Stimulated activated naive CD4-positive, alpha-beta T cell (primary cell): ENCODE results near the gene MAJIN.
A peak's percentile ranks its signal among the peaks of the same experiment; 100 is the strongest.

ENCODE experiments used
- DNase-seq, 6 experiments: peaks; one replicate each; lab custom pipeline; 2025; lab: John Stamatoyannopoulos, UW

The MAJIN gene

GRCh38 chr11:64911689-64912088, 60.2 kb downstream of the MAJIN start:
- no peak for DNase-seq

DNA sequence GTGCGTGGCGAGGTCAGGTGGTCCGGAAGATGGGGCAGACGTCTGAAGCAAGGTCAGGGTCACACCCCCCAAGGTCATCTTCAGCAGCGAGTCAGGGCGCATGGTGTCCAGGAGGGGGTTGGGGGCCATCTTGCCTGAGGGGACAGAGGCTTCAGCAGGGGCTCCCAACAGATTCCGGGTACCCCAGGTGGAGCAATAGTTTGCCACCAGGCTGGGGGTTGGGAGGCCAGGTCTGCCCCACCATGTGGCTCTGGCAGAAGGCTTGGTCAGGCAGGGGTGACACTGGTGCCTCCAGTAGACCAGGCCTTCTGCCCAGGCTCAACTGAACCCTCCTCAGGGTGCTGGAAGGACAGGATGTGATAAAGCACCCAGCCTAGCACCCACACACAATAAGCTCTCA, 60.8 kb downstream of the MAJIN start:
- DNase-seq = no peak

GRCh38 chr11:64910451-64911093, 61.3 kb downstream of the MAJIN start:
- DNase-seq = no peak

DNA sequence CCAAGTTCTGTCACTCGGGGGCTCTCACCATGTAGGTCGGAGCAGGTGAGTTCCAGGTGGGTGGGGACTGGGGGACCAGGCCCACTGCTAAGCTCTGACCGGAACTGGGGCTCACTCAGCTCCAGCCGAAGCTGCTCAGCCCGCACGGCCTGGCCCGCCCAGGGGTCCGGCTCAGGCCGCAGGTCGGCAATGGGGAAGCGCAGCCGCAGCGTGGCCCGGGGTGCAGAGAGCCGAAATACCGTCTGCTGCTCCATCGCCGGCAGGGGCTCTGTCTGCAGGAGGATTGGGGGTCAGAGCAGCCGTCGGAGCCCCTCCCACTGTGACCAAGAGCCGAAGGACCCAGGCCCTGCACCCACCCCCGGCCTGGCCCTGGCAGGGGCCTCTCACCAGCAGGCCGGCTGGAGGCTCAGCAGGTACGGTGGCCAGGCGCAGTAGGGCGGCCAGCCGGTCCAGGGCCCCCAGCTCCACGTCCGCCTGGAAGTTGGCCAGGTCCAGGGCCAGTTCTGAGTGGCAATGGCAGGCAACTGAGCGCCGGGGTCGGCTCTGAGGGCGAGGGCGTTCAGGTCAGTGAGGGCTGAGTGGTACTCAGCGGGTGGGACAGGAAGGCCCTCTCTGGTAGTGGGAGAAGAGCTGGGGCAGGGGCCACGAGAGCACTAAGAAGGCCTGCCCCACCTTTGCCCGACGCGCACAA, 62.1 kb downstream of the MAJIN start:
- DNase-seq = no peak

DNA sequence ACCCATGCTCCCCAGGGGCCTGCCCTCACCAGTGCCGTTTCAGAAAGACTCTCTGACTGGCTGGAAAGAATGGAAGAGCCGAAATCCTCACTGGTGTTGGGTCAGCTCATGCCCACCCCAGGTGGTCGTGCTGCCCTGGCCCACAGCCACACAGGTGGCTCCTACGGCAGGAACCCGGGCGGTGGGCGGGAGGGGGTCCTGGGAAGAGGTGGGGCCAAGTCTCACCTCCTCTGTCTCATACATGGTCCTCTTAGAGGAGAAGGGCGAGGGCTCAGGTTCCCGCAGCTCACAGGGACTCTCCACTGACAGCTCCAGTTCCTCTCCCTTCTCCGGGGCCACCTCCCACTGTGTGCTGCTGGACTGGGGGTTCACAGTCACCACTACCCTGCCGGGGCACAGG, 63.1 kb downstream of the MAJIN start:
- DNase-seq = no peak

DNA sequence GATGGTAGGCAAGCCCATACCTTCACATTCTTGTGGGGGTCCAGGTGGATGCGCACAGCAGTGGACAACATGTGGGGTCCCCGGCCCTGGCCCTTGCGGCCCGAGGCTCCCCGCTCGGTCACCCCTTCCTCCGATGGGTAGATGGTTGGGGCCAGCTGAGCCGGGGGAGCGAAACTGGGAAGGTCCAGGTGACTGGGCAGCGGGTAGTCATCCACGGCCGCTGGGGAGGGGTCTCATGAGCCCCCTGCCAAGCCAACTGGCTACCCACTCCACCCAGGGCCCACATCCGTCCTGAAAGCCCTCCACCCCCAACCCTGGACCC, 65.6 kb downstream of the MAJIN start:
- DNase-seq = no peak

DNA sequence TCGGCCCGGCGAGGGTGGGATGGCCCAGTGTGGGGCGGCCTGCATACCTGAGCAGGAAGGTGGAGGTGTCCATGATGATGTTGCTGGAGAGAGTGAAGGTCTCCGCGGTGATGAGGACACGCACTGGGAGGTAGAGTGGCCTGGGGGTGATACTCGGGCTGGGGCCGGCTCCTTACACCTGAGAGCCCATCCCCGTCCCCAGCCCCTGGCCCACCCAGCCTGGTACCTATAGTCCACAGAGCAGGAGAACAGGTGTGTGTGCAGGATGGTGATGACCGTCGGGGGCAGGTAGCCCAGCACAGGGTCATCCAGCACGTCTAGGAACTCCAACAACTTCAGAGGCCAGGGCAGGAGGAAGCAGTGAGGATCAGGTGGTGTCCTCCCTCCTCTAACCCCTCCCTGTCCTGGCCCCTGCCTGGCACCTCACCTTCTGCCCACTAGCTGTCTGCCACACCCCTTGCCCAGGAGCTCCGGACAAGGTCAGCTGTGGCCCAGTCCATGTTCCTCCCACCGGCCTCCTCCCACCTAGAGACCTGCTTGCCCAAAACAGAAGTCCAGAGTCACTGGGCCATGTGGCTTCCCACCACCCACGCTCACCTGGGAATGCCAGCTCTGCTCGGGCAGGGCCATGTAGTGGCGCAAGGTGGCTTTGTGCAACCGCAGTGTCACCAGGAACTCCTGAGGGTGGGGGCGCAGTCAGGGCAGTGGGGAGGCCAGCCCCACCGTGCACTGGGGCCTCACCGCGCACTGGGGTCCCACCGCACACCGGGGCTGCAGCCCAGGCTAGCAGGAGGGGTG, 66.2 kb downstream of the MAJIN start:
- no peak for DNase-seq

- no peak for DNase-seq
Measured at GRCh38 chr11:64903291-64903833, 68.5 kb downstream of the MAJIN start.

GRCh38 chr11:64902102-64902900, 69.6 kb downstream of the MAJIN start:
- DNase-seq = no peak

DNA sequence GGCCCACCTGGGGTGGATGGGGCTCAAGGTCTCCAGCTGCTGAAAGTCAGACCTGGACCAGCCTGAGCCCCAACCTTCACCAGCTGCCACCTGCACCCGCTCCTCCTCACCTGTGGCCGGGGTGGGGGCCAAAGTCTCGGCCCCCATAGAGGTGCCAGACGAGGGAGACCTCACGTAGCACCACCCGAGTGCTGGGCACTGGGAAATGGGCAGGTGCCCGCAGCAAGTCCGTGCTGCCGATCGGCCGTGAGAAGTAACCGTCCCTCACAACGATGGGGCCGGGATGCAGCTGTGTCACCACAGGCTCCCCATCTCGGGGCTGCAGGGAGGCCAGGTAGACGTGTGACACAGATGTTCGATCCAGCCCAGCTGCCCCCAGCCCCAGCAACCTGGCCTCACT, 71.1 kb downstream of the MAJIN start:
- DNase-seq = no peak

- peak; percentile 18 to 50 (median 25) for DNase-seq
Measured at GRCh38 chr11:64900263-64900678, 71.6 kb downstream of the MAJIN start.

- DNase-seq = no peak
Measured at GRCh38 chr11:64898541-64898940, 73.4 kb downstream of the MAJIN start.

GRCh38 chr11:64898076-64898445, 73.8 kb downstream of the MAJIN start:
- DNase-seq = no peak

GRCh38 chr11:64897381-64898075, 74.4 kb downstream of the MAJIN start:
- no peak for DNase-seq

DNA sequence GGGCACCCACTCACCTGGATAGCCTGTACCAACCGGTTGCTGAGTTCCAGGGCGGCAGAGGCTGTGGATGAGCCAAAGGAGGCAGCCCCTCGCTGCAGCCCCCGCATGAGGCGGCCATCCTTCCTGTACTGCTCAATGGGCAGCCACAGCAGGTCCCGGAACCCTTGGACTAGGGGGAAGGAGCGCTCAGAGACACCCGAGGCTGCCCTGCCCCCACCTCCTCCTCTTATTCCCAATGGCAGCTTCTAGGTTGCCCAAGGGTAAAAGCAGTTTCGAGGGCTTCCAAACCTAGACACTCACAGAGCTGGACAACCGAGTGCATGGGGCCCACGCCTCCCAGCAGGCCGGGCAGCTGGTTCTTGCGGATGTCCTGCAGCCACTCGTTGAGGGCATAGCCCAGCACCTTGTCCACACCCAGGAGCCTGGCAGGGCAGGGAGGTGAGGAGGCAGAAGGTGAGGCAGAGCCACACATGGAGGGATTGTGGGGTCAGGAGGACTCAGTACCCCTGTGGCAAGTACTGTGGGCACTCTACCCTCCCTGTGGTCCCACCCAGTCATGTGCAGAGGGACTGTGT, 75.4 kb downstream of the MAJIN start:
- no peak for DNase-seq

- DNase-seq = no peak
Measured at GRCh38 chr11:64894812-64895452, 77.0 kb downstream of the MAJIN start.

GRCh38 chr11:64894070-64894811, 77.7 kb downstream of the MAJIN start:
- peak; percentile 69 to 89 (median 86) for DNase-seq

GRCh38 chr11:64893194-64894069, 78.5 kb downstream of the MAJIN start:
- no peak for DNase-seq

GRCh38 chr11:64892838-64893193, 79.1 kb downstream of the MAJIN start:
- DNase-seq = no peak
